ENCODE measurements around the gene LIN28B. TPM values are rescaled to one million over a fixed set of nuclear protein-coding genes. Genes with fewer than 3 reads are reported as not detected.
"Not testable (repeated sequence)": the region's sequence is repeated elsewhere in the genome, so short reads cannot be mapped to it uniquely, and the experiment has no call there.

LIN28B gene
- total RNA-seq, 4 donors from 2014 or later, result not detected

- DNase-seq (ENCODE audit: low spot score in 2 of 2), result no peak
- WGBS, 2 donors, result 77 to 81% methylated on average over 6 of the region's 6 CpGs
These were observed 123.4 kb downstream of the LIN28B start for GRCh38 chr6:105080279-105080678.

DNA sequence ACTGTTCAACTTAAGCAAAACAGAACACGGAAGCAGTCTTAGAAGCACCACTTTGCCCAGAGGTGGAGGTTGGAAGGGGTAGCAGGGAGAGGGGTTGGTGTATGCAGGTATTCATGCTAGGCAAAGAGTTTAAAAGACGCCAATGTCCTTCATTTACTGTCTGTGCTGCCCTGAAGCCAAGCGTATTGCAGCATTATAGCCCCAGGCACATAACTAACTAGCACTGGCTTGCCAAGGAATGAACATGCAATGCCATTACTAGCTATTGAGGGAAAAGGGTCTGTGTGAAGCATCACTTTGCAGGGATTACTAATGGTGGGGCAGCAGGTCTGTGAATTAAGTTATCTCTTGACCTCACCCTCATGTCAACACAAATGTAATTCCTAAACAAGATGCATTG lies 124.8 kb downstream of the LIN28B start:
- 36 to 45% methylated on average over 3 of the region's 3 CpGs for WGBS, 2 donors
- intact Hi-C loops (cut with DNase I; ENCODE audit: low total_unique reads); DNase-seq (ENCODE audit: low spot score in 2 of 2); H3K4me3 ChIP-seq (ENCODE audit: low read depth, poor library complexity, severe bottlenecking): not testable (repeated sequence)

More at GRCh38 chr6:105080279-105080678, 123.4 kb downstream of the LIN28B start:
- H3K4me3 ChIP-seq (ENCODE audit: low read depth, poor library complexity, severe bottlenecking), result no peak overlapping the region
- intact Hi-C loops (cut with DNase I; ENCODE audit: low total_unique reads), result no loop called here
- TF ChIP-seq, protein P1, sequence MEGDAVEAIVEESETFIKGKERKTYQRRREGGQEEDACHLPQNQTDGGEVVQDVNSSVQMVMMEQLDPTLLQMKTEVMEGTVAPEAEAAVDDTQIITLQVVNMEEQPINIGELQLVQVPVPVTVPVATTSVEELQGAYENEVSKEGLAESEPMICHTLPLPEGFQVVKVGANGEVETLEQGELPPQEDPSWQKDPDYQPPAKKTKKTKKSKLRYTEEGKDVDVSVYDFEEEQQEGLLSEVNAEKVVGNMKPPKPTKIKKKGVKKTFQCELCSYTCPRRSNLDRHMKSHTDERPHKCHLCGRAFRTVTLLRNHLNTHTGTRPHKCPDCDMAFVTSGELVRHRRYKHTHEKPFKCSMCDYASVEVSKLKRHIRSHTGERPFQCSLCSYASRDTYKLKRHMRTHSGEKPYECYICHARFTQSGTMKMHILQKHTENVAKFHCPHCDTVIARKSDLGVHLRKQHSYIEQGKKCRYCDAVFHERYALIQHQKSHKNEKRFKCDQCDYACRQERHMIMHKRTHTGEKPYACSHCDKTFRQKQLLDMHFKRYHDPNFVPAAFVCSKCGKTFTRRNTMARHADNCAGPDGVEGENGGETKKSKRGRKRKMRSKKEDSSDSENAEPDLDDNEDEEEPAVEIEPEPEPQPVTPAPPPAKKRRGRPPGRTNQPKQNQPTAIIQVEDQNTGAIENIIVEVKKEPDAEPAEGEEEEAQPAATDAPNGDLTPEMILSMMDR (IDR thresholded peaks at IDR 0.05), result no peak
- TF ChIP-seq POLR2A (IDR thresholded peaks at IDR 0.05), result no peak

- TF ChIP-seq POLR2A (IDR thresholded peaks at IDR 0.05), result no peak
- TF ChIP-seq, protein P1 (IDR thresholded peaks at IDR 0.05), result peak in 2 of 3 donors; percentile 29 to 50
- intact Hi-C loops (cut with DNase I; ENCODE audit: low total_unique reads), result loop anchor here (5.0 kb wide), 1 partner anchor 315 kb away; the partner anchor contains the start of gene PREP
- 0% methylated on average over 1 of the region's 1 CpG for WGBS, 2 donors
- H3K4me3 ChIP-seq (ENCODE audit: low read depth, poor library complexity, severe bottlenecking), result no peak overlapping the region
- no peak for DNase-seq (ENCODE audit: low spot score in 2 of 2)
These were observed 130.8 kb downstream of the LIN28B start for GRCh38 chr6:105087571-105088211.

DNA sequence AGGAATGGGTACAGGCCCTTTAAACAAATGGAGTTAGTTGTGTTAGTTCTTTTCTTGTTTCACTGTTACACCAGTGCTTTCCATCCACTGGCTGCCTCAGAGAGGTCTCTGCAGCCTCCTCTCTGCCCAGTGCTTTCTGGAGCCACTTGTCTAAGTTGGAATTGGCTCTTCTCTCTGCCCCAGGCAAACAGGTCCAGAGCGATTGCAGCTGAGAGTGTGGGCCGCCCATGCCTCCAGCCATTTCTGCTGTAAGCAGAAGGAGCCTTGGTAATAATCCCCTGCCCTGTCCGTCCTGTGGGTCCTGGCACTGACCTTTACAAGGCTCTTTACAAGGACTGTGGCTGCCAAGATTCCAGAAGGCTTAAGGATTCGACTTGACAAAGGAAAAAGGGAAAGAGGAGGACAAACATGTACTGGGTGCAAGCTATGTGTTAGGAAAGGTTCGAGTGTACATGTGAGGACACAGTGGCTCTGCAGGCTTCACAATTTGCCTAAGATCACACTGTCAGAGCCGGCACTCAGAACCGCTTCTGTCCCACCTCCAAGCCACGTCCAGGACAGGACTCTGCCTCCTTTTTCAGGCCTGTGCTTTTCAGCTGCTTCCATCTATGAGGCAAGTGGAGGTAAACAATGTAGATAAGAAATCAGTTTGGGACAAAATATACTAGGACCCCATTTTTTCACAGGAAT lies 134.4 kb downstream of the LIN28B start:
- H3K4me3 ChIP-seq (ENCODE audit: low read depth, poor library complexity, severe bottlenecking), result no peak overlapping the region
- intact Hi-C loops (cut with DNase I; ENCODE audit: low total_unique reads), result no loop called here
- TF ChIP-seq, protein P1 (IDR thresholded peaks at IDR 0.05), result no peak
- TF ChIP-seq POLR2A (IDR thresholded peaks at IDR 0.05), result no peak
- no peak for DNase-seq (ENCODE audit: low spot score in 2 of 2)
- WGBS, 2 donors, result 60 to 70% methylated on average over 8 of the region's 8 CpGs

- intact Hi-C loops (cut with DNase I; ENCODE audit: low total_unique reads), result no loop called here
- no peak overlapping the region for H3K4me3 ChIP-seq (ENCODE audit: low read depth, poor library complexity, severe bottlenecking)
- TF ChIP-seq, protein P1 (IDR thresholded peaks at IDR 0.05), result no peak
- no peak for TF ChIP-seq POLR2A (IDR thresholded peaks at IDR 0.05)
- 92% methylated on average over 10 of the region's 10 CpGs for WGBS, 2 donors
- DNase-seq (ENCODE audit: low spot score in 2 of 2), result no peak
These were observed 137.3 kb downstream of the LIN28B start for GRCh38 chr6:105094133-105094640.

- intact Hi-C loops (cut with DNase I; ENCODE audit: low total_unique reads), result no loop called here
- TF ChIP-seq, protein P1 (IDR thresholded peaks at IDR 0.05), result no peak
- no peak for TF ChIP-seq POLR2A (IDR thresholded peaks at IDR 0.05)
- H3K4me3 ChIP-seq (ENCODE audit: low read depth, poor library complexity, severe bottlenecking), result no peak overlapping the region
- WGBS, 2 donors, result 84% methylated on average over 3 of the region's 3 CpGs
- no peak for DNase-seq (ENCODE audit: low spot score in 2 of 2)
These were observed 138.2 kb downstream of the LIN28B start for GRCh38 chr6:105095139-105095538.

Data from lower leg skin (tissue), 4 donors.